GM12892 (cell line): ENCODE results near the gene SEC14L1.

ENCODE experiments used
- POLR2A ChIP-seq: IDR thresholded peaks from 2 replicates; pipeline ENCODE4 v1.6.1; 2011; ENCODE audit warnings: low read depth, low read length, control low read depth
- POLR2AphosphoS5 ChIP-seq: IDR thresholded peaks from 2 replicates; pipeline ENCODE4 v1.6.1; 2011; ENCODE audit warnings: low read depth, low read length, control low read depth

GRCh38 chr17:77264617-77265230 lies 124.0 kb downstream of the SEC14L1 start:
- TF ChIP-seq POLR2A (no peak), POLR2AphosphoS5 (no peak)
